Measurements from ENCODE around the gene RPRM. TPM values are rescaled to one million over a fixed set of nuclear protein-coding genes. Genes with fewer than 3 reads are reported as not detected.

Gene RPRM
- total and polyA plus RNA-seq, 2 donors from 2014 or later, result 0.16 to 1.3 TPM

GRCh38 chr2:153464395-153464794 is 14.2 kb downstream of the RPRM start:
- no peak for TF ChIP-seq CTCF (IDR thresholded peaks at IDR 0.05; ENCODE audit: borderline replicate concordance, extremely low read depth, insufficient read depth)
- no peaks in the 10 kb centered on the region for H3K9me3 ChIP-seq (ENCODE audit: control insufficient read depth in 2 of 3, insufficient read depth in 1 of 3, low read length in 3 of 3)
- no peaks in the 10 kb centered on the region for H3K4me1 ChIP-seq (ENCODE audit: control insufficient read depth in 2 of 3, insufficient read depth in 2 of 3, low read depth in 1 of 3, low read length in 3 of 3)
- intact Hi-C loops (cut with DNase I), result no loop called here
- H3K4me3 ChIP-seq (ENCODE audit: low read length in 3 of 3), result no peak overlapping the region
- no peaks in the 10 kb centered on the region for H3K27me3 ChIP-seq (ENCODE audit: control insufficient read depth, insufficient read depth, low read length)
- DNase-seq (peak in 2 of 5 donors; percentile 13 to 26), FAIRE-seq (no peak)
- H3K36me3 ChIP-seq (ENCODE audit: control insufficient read depth in 2 of 3, insufficient read depth in 3 of 3, low read length in 3 of 3), result no peaks in the 10 kb centered on the region
- H3K27ac ChIP-seq (ENCODE audit: low read depth in 2 of 2, low read length in 2 of 2), result no peak overlapping the region
- no peak overlapping the region for H3K9ac ChIP-seq (ENCODE audit: low read length in 3 of 3)

GRCh38 chr2:153462338-153462859 is 16.2 kb downstream of the RPRM start:
- intact Hi-C loops (cut with DNase I), result no loop called here
- no peak for DNase-seq
- no peaks in the 10 kb centered on the region for H3K36me3 ChIP-seq (ENCODE audit: control insufficient read depth in 2 of 3, insufficient read depth in 3 of 3, low read length in 3 of 3)
- TF ChIP-seq CTCF (IDR thresholded peaks at IDR 0.05; ENCODE audit: borderline replicate concordance, extremely low read depth, insufficient read depth), result no peak
- no peak overlapping the region for H3K27ac ChIP-seq (ENCODE audit: low read depth in 2 of 2, low read length in 2 of 2)
- H3K9me3 ChIP-seq (ENCODE audit: control insufficient read depth in 2 of 3, insufficient read depth in 1 of 3, low read length in 3 of 3), result no peaks in the 10 kb centered on the region
- FAIRE-seq, result no peak
- no peak overlapping the region for H3K9ac ChIP-seq (ENCODE audit: low read length in 3 of 3)
- H3K27me3 ChIP-seq (ENCODE audit: control insufficient read depth, insufficient read depth, low read length), result no peaks in the 10 kb centered on the region
- H3K4me1 ChIP-seq (ENCODE audit: control insufficient read depth in 2 of 3, insufficient read depth in 2 of 3, low read depth in 1 of 3, low read length in 3 of 3), result no peaks in the 10 kb centered on the region
- no peak overlapping the region for H3K4me3 ChIP-seq (ENCODE audit: low read length in 3 of 3)

- Histone ChIP-seq H3K27me3 (ENCODE audit: control insufficient read depth, insufficient read depth, low read length) (no peaks in the 10 kb centered on the region), H3K4me3 (ENCODE audit: low read length in 3 of 3) (no peak overlapping the region), H3K9me3 (ENCODE audit: control insufficient read depth in 2 of 3, insufficient read depth in 1 of 3, low read length in 3 of 3) (no peaks in the 10 kb centered on the region), H3K36me3 (ENCODE audit: control insufficient read depth in 2 of 3, insufficient read depth in 3 of 3, low read length in 3 of 3) (no peaks in the 10 kb centered on the region), H3K4me1 (ENCODE audit: control insufficient read depth in 2 of 3, insufficient read depth in 2 of 3, low read depth in 1 of 3, low read length in 3 of 3) (no peaks in the 10 kb centered on the region), H3K9ac (ENCODE audit: low read length in 3 of 3) (no peak overlapping the region), H3K27ac (ENCODE audit: low read depth in 2 of 2, low read length in 2 of 2) (no peak overlapping the region)
- DNase-seq, result no peak
- intact Hi-C loops (cut with DNase I), result no loop called here
- FAIRE-seq, result no peak
- TF ChIP-seq CTCF (IDR thresholded peaks at IDR 0.05; ENCODE audit: borderline replicate concordance, extremely low read depth, insufficient read depth), result no peak
Measured at GRCh38 chr2:153461453-153461852, 17.1 kb downstream of the RPRM start.

GRCh38 chr2:153455861-153456260 is 22.7 kb downstream of the RPRM start:
- no peaks in the 10 kb centered on the region for H3K36me3 ChIP-seq (ENCODE audit: control insufficient read depth in 2 of 3, insufficient read depth in 3 of 3, low read length in 3 of 3)
- peaks cover 0 to 3% (median 0%) of the 10 kb centered on the region in 3 donors for H3K9me3 ChIP-seq (ENCODE audit: control insufficient read depth in 2 of 3, insufficient read depth in 1 of 3, low read length in 3 of 3)
- H3K9ac ChIP-seq (ENCODE audit: low read length in 3 of 3), result no peak overlapping the region
- no peak overlapping the region for H3K27ac ChIP-seq (ENCODE audit: low read depth in 2 of 2, low read length in 2 of 2)
- intact Hi-C loops (cut with DNase I), result no loop called here
- no peaks in the 10 kb centered on the region for H3K27me3 ChIP-seq (ENCODE audit: control insufficient read depth, insufficient read depth, low read length)
- no peak for TF ChIP-seq CTCF (IDR thresholded peaks at IDR 0.05; ENCODE audit: borderline replicate concordance, extremely low read depth, insufficient read depth)
- no peaks in the 10 kb centered on the region for H3K4me1 ChIP-seq (ENCODE audit: control insufficient read depth in 2 of 3, insufficient read depth in 2 of 3, low read depth in 1 of 3, low read length in 3 of 3)
- H3K4me3 ChIP-seq (ENCODE audit: low read length in 3 of 3), result no peak overlapping the region
- DNase-seq (no peak), FAIRE-seq (no peak)

Measured in kidney (tissue), 14 donors.